ENCODE data around the gene RAD18. TPM values are rescaled to one million over a fixed set of nuclear protein-coding genes. Genes with fewer than 3 reads are reported as not detected.

Gene RAD18
- total RNA-seq, 2 donors from 2014 or later, result 3.6 to 4.6 TPM

- Histone ChIP-seq H3K9me3 (no peaks in the 10 kb centered on the region), H3K4me3 (no peak overlapping the region), H3K27ac (no peak overlapping the region), H3K4me1 (no peaks in the 10 kb centered on the region), H3K36me3 (replicated peaks in 1 of 2; ENCODE audit: insufficient read depth in 1 of 2, low read depth in 2 of 2) (no peaks in the 10 kb centered on the region), H3K27me3 (no peaks in the 10 kb centered on the region)
- intact Hi-C loops (cut with DNase I), result no loop called here
- WGBS, 2 donors, result 93 to 94% methylated on average over 26 to 34 of the region's 36 CpGs
- no peak for ATAC-seq
- no peak for TF ChIP-seq POLR2A (IDR thresholded peaks at IDR 0.05)
- no peak for TF ChIP-seq CTCF (IDR thresholded peaks at IDR 0.05)
- DNase-seq, result peak in 1 of 4 donors; percentile 24
Measured at GRCh38 chr3:8990266-8991215, 27.3 kb upstream of the RAD18 start.

GRCh38 chr3:8988791-8989558 lies 25.7 kb upstream of the RAD18 start:
- intact Hi-C loops (cut with DNase I), result no loop called here
- Histone ChIP-seq H3K4me3 (no peak overlapping the region), H3K27ac (no peak overlapping the region), H3K9me3 (no peaks in the 10 kb centered on the region), H3K4me1 (no peaks in the 10 kb centered on the region), H3K36me3 (replicated peaks in 1 of 2; ENCODE audit: insufficient read depth in 1 of 2, low read depth in 2 of 2) (no peaks in the 10 kb centered on the region), H3K27me3 (no peaks in the 10 kb centered on the region)
- 68 to 90% methylated on average over 4 to 8 of the region's 8 CpGs for WGBS, 2 donors
- ATAC-seq (no peak), DNase-seq (no peak)
- TF ChIP-seq CTCF (IDR thresholded peaks at IDR 0.05), result no peak
- no peak for TF ChIP-seq POLR2A (IDR thresholded peaks at IDR 0.05)

GRCh38 chr3:8988384-8988655 lies 25.0 kb upstream of the RAD18 start:
- 34% methylated on average over 2 of the region's 2 CpGs; no CpG with 5 or more reads in 1 of the 2 donors for WGBS, 2 donors
- Histone ChIP-seq H3K27me3 (no peaks in the 10 kb centered on the region), H3K4me3 (no peak overlapping the region), H3K27ac (no peak overlapping the region), H3K9me3 (no peaks in the 10 kb centered on the region), H3K4me1 (no peaks in the 10 kb centered on the region), H3K36me3 (replicated peaks in 1 of 2; ENCODE audit: insufficient read depth in 1 of 2, low read depth in 2 of 2) (no peaks in the 10 kb centered on the region)
- DNase-seq (no peak), ATAC-seq (no peak)
- TF ChIP-seq POLR2A (IDR thresholded peaks at IDR 0.05) (no peak), CTCF (IDR thresholded peaks at IDR 0.05) (no peak)
- intact Hi-C loops (cut with DNase I), result no loop called here

DNA sequence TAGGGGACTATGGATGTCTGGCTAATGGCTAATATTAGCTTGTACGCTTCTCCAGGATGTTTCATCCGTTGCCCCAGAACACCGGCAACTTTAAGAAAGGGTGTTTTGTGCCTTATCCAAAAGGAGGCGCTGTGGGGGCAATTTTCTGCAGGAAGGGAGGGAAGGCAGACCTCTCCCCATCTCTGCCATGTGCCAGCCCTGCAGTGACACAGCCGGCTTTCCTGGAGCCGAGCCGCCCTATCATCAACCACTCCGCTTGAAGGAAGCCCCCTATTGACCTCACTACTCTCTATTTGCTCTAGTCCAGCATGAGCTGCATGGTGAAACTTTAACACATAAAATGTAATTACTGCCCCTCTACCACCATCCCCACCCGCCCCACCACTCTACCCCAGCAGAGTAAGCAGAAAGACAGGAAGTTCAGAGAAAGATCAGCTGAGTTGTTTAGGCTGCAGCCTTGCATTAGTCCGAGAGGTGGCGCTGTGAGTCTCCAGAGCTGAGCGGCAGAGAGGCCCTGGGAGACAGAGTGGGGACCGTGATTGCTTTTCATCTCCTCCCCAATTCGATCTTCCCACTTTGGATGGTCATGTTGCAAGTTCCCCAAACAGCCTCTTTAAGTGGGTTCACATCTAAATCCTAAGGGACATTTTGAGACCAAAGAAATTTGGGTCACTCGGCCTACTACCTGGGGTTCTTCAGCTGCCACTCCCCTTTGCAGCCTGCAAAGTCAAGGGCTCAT lies 24.5 kb upstream of the RAD18 start:
- Histone ChIP-seq H3K4me3 (no peak overlapping the region), H3K27ac (no peak overlapping the region), H3K36me3 (replicated peaks in 1 of 2; ENCODE audit: insufficient read depth in 1 of 2, low read depth in 2 of 2) (no peaks in the 10 kb centered on the region), H3K9me3 (no peaks in the 10 kb centered on the region), H3K4me1 (no peaks in the 10 kb centered on the region), H3K27me3 (no peaks in the 10 kb centered on the region)
- DNase-seq (peak; percentile 55 to 73 (median 68)), ATAC-seq (peak; percentile 81)
- 19 to 22% methylated on average over 14 to 15 of the region's 15 CpGs for WGBS, 2 donors
- intact Hi-C loops (cut with DNase I), result no loop called here
- TF ChIP-seq CTCF (IDR thresholded peaks at IDR 0.05) (peak; percentile 58 to 76 (median 69)), POLR2A (IDR thresholded peaks at IDR 0.05) (no peak)
